ENCODE data around the gene ZNF343.
A peak's percentile ranks its signal among the peaks of the same experiment; 100 is the strongest.

Gene ZNF343

GRCh38 chr20:2538931-2539720 lies 30.4 kb upstream of the ZNF343 start:
- no peaks in the 10 kb centered on the region for H3K4me1 ChIP-seq (ENCODE audit: insufficient read depth, low read length, poor library complexity, severe bottlenecking)
- H3K27me3 ChIP-seq (ENCODE audit: insufficient read depth, low read length, poor library complexity, severe bottlenecking) = no peaks in the 10 kb centered on the region
- H3K4me2 ChIP-seq (ENCODE audit: low read depth, low read length, poor library complexity, severe bottlenecking) = no peak overlapping the region
- no peaks in the 10 kb centered on the region for H4K20me1 ChIP-seq (ENCODE audit: insufficient read depth, low read length, poor library complexity, severe bottlenecking)
- H2AFZ ChIP-seq (ENCODE audit: low read length) = 0 out of 2 replicates have a peak overlapping the region, but pooled peaks have one; percentile 10
- no peak overlapping the region for H3K4me3 ChIP-seq (ENCODE audit: low read length, poor library complexity, severe bottlenecking)
- no peak overlapping the region for H3K9ac ChIP-seq (ENCODE audit: low read depth, low read length, poor library complexity, severe bottlenecking)
- H3F3A ChIP-seq (ENCODE audit: low read depth) = no peaks in the 10 kb centered on the region
- TF ChIP-seq CTCF (conservative IDR thresholded peaks at IDR 0.05; ENCODE audit: low read length) = no peak
- TF ChIP-seq EZH2phosphoT487 (IDR thresholded peaks at IDR 0.05; ENCODE audit: borderline replicate concordance) = no peak
- no peaks in the 10 kb centered on the region for H3K9me2 ChIP-seq (replicated peaks; ENCODE audit: low read depth, low read length)
- no peaks in the 10 kb centered on the region for H3K36me3 ChIP-seq (ENCODE audit: insufficient read depth, low read length)
- no peaks in the 10 kb centered on the region for H3K79me2 ChIP-seq (ENCODE audit: insufficient read depth, low read length)
- no peaks in the 10 kb centered on the region for H3K9me3 ChIP-seq (ENCODE audit: insufficient read depth, low read depth, low read length)

GRCh38 chr20:2538356-2538755 lies 29.6 kb upstream of the ZNF343 start:
- Histone ChIP-seq H3K4me2 (ENCODE audit: low read depth, low read length, poor library complexity, severe bottlenecking) (no peak overlapping the region), H3K79me2 (ENCODE audit: insufficient read depth, low read length) (no peaks in the 10 kb centered on the region), H3K27me3 (ENCODE audit: insufficient read depth, low read length, poor library complexity, severe bottlenecking) (no peaks in the 10 kb centered on the region), H3K4me1 (ENCODE audit: insufficient read depth, low read length, poor library complexity, severe bottlenecking) (no peaks in the 10 kb centered on the region), H3K9ac (ENCODE audit: low read depth, low read length, poor library complexity, severe bottlenecking) (no peak overlapping the region), H2AFZ (ENCODE audit: low read length) (no peak overlapping the region), H3F3A (ENCODE audit: low read depth) (no peaks in the 10 kb centered on the region), H4K20me1 (ENCODE audit: insufficient read depth, low read length, poor library complexity, severe bottlenecking) (no peaks in the 10 kb centered on the region), H3K36me3 (ENCODE audit: insufficient read depth, low read length) (no peaks in the 10 kb centered on the region), H3K9me2 (replicated peaks; ENCODE audit: low read depth, low read length) (no peaks in the 10 kb centered on the region), H3K9me3 (ENCODE audit: insufficient read depth, low read depth, low read length) (no peaks in the 10 kb centered on the region), H3K4me3 (ENCODE audit: low read length, poor library complexity, severe bottlenecking) (no peak overlapping the region)
- TF ChIP-seq EZH2phosphoT487 (IDR thresholded peaks at IDR 0.05; ENCODE audit: borderline replicate concordance) (no peak), CTCF (conservative IDR thresholded peaks at IDR 0.05; ENCODE audit: low read length) (no peak)

- Histone ChIP-seq H3K4me1 (ENCODE audit: insufficient read depth, low read length, poor library complexity, severe bottlenecking) (no peaks in the 10 kb centered on the region), H3K4me3 (ENCODE audit: low read length, poor library complexity, severe bottlenecking) (no peak overlapping the region), H3K79me2 (ENCODE audit: insufficient read depth, low read length) (no peaks in the 10 kb centered on the region), H2AFZ (ENCODE audit: low read length) (no peak overlapping the region), H3K9me3 (ENCODE audit: insufficient read depth, low read depth, low read length) (no peaks in the 10 kb centered on the region), H3K9ac (ENCODE audit: low read depth, low read length, poor library complexity, severe bottlenecking) (no peak overlapping the region), H4K20me1 (ENCODE audit: insufficient read depth, low read length, poor library complexity, severe bottlenecking) (no peaks in the 10 kb centered on the region), H3F3A (ENCODE audit: low read depth) (no peaks in the 10 kb centered on the region), H3K27me3 (ENCODE audit: insufficient read depth, low read length, poor library complexity, severe bottlenecking) (no peaks in the 10 kb centered on the region), H3K4me2 (ENCODE audit: low read depth, low read length, poor library complexity, severe bottlenecking) (no peak overlapping the region), H3K36me3 (ENCODE audit: insufficient read depth, low read length) (no peaks in the 10 kb centered on the region), H3K9me2 (replicated peaks; ENCODE audit: low read depth, low read length) (no peaks in the 10 kb centered on the region)
- TF ChIP-seq EZH2phosphoT487 (IDR thresholded peaks at IDR 0.05; ENCODE audit: borderline replicate concordance) (no peak), CTCF (conservative IDR thresholded peaks at IDR 0.05; ENCODE audit: low read length) (no peak)
Observed at GRCh38 chr20:2537101-2537500, 28.4 kb upstream of the ZNF343 start.
